Activated T-helper 17 cell treated with anti-CD3 and anti-CD28 coated beads, Interleukin-2, amount 50 U/mL, for 72 hours (primary cell): ENCODE data around the gene TMEM218. TPM values are rescaled to one million over a fixed set of nuclear protein-coding genes. Genes with fewer than 3 reads are reported as not detected.
A peak's percentile ranks its signal among the peaks of the same experiment; 100 is the strongest.

ENCODE experiments used
- ATAC-seq: fragments of 150-1000 bp; cut with Tn5 transposase; replicated peaks from 2 replicates; pipeline ENCODE4 v1.10.0; 2021; ENCODE audit warnings: mild to moderate bottlenecking, moderate library complexity
- H3K27ac Mint-ChIP-seq: one replicate; pipeline ENCODE4 v1.8.0; 2022; ENCODE audit warnings: mixed read lengths
- H3K27me3 Mint-ChIP-seq: one replicate; pipeline ENCODE4 v1.8.0; 2022; ENCODE audit warnings: mixed read lengths
- H3K36me3 Mint-ChIP-seq: one replicate; pipeline ENCODE4 v1.8.0; 2022; ENCODE audit warnings: low read depth, mild to moderate bottlenecking, mixed read lengths
- H3K4me1 Mint-ChIP-seq: one replicate; pipeline ENCODE4 v1.8.0; 2022; ENCODE audit warnings: mixed read lengths
- H3K4me3 Mint-ChIP-seq: one replicate; pipeline ENCODE4 v1.8.0; 2022; ENCODE audit warnings: mild to moderate bottlenecking, mixed read lengths
- H3K9me3 Mint-ChIP-seq: one replicate; pipeline ENCODE4 v1.8.0; 2022; ENCODE audit warnings: mixed read lengths
- total RNA-seq, 2 donors: library from RNA; stranded (reverse); gene quantifications; one replicate each; pipeline ENCODE4 v1.2.3, GENCODE V29; 2022

The TMEM218 gene
- total RNA-seq, 2 donors from 2014 or later = 11.3 to 14.2 TPM

DNA sequence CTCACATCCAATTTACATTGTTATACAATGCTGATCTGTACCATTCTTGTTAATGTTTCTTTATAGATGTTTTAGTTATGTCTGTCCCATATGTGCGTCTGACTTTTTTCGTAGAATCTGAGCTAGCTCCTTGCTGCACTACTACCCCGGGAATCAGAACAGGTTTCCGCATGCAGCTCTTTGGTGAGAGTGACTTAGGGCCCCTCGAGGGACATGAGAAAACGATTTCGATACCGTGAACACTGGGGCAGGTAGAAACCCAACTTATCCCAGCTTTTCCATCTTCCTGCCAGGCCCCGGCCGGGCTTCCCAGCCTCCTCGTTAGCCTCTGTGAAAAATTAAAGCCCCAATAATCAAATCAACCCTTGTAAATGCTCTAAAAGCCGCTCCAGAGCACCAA lies 29.8 kb upstream of the TMEM218 start:
- Mint-ChIP-seq H3K27ac (no peak overlapping the region), H3K4me1 (peaks cover 5% of the 10 kb centered on the region)
- ATAC-seq = no peak

DNA sequence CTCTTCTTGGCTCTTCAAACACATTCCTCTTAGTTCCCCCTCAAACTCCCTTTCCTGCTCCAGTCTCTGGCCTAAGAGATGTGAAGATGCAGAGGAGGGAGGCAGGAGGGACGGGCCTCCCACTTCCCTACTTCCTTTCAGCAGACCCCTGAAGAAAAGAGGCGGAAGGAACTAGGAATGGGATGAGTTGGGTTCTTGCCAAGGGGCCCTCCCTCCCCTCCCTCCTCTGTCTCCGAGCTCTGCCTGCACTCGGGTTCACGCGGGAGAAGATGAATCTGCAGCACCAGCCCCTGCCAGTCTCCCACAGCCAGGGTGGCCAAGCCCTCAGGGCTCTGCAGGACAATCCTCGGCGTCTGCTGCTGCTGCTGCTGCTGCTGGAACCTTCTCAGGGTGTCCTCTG lies 28.8 kb upstream of the TMEM218 start:
- H3K4me3 Mint-ChIP-seq = no peak overlapping the region
- H3K36me3 Mint-ChIP-seq = no peaks in the 10 kb centered on the region
- no peaks in the 10 kb centered on the region for H3K9me3 Mint-ChIP-seq
- H3K4me1 Mint-ChIP-seq = peaks cover 5% of the 10 kb centered on the region
- ATAC-seq = no peak
- H3K27me3 Mint-ChIP-seq = peaks cover 33% of the 10 kb centered on the region
- H3K27ac Mint-ChIP-seq = no peak overlapping the region

More for the DNA sequence above, 29.8 kb upstream of the TMEM218 start:
- no peak overlapping the region for H3K4me3 Mint-ChIP-seq
- H3K27me3 Mint-ChIP-seq = peaks cover 32% of the 10 kb centered on the region
- H3K36me3 Mint-ChIP-seq = no peaks in the 10 kb centered on the region
- H3K9me3 Mint-ChIP-seq = no peaks in the 10 kb centered on the region

DNA sequence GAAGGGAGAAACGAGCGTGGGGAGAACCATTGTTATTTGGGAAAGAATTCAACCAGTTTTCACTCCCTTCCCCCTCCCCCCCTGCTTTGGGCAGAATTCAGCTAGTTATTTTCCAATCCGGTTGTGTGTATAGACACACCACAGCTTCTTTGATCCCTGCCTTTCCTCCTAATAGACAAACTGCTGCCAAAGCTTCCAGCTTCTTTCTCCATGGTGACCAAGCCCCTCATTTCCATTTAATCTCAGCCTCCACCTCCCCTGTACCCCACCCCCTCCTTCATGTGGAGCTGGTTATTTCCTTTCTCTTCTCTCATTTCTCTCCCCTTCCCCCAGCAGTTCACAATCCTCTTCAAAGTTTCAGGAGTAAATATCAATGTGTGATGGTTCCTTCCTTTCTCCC lies 28.4 kb upstream of the TMEM218 start:
- Mint-ChIP-seq H3K27me3 (peaks cover 36% of the 10 kb centered on the region), H3K36me3 (no peaks in the 10 kb centered on the region), H3K4me3 (no peak overlapping the region), H3K9me3 (no peaks in the 10 kb centered on the region), H3K4me1 (peaks cover 5% of the 10 kb centered on the region), H3K27ac (no peak overlapping the region)
- no peak for ATAC-seq

DNA sequence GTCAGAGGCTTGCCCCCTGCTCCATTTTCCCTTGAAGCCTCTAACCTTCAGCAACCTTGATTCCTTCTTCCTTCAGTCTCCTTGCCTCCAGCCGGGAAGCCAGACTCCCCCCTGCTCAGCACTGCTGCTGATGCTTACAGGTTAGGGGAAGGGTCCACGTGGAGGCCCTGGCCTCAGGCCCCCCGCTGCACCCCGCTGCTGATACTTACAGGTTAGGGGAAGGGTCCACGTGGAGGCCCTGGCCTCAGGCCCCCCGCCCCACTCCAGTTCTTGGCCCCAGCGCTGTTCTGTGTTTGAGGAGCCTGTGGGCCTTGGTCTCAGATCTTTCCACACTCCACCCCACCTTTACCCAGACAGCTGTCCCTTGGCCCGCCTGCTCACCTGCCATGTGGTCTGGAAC lies 27.5 kb upstream of the TMEM218 start:
- Mint-ChIP-seq H3K27me3 (peaks cover 37% of the 10 kb centered on the region), H3K4me1 (peaks cover 5% of the 10 kb centered on the region), H3K27ac (no peak overlapping the region), H3K4me3 (no peak overlapping the region), H3K36me3 (no peaks in the 10 kb centered on the region), H3K9me3 (no peaks in the 10 kb centered on the region)
- no peak for ATAC-seq

DNA sequence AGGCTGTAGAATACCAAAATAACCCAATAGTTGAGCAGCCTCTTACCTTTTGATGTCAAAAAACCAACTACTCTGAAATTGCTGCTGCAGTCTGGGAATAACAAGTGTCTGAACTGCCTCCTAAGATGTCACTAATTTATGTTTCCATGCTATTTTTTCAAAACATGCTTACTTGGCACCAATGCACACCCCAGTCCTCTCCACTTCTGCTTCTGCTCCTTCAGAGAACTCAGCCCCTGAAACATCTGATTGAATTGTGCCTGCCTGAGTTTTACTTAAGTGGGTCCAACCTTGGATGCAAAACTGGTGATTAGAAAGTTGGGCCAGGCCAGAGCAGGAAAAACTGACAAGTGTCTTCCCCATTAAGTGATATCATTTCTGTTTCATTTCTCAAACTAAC lies 24.6 kb upstream of the TMEM218 start:
- Mint-ChIP-seq H3K27ac (no peak overlapping the region), H3K9me3 (no peaks in the 10 kb centered on the region), H3K36me3 (no peaks in the 10 kb centered on the region), H3K4me1 (no peaks in the 10 kb centered on the region), H3K4me3 (no peak overlapping the region), H3K27me3 (peaks cover 41% of the 10 kb centered on the region)
- no peak for ATAC-seq

DNA sequence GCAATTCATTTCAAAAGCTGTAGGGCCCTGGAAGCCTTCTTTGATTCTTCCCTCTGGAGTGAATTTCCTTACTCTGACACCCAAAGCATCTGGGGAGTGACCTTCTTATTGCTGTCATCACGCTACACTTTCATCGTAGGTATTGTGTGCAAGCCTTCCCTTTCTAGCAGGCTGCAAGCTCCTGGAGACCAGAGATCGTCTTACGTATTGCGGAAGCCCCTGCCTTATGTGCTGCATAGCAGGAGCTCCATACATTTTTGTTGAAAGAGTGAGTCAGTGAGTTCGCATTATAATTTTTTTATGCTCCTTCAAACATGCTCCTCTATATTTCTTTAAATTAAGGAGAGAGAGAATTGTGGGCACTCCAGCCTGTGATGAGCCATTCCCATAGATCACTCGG lies 21.2 kb upstream of the TMEM218 start:
- Mint-ChIP-seq H3K4me3 (no peak overlapping the region), H3K4me1 (no peaks in the 10 kb centered on the region), H3K27me3 (peaks cover 56% of the 10 kb centered on the region), H3K9me3 (no peaks in the 10 kb centered on the region), H3K27ac (no peak overlapping the region), H3K36me3 (no peaks in the 10 kb centered on the region)
- ATAC-seq = no peak

DNA sequence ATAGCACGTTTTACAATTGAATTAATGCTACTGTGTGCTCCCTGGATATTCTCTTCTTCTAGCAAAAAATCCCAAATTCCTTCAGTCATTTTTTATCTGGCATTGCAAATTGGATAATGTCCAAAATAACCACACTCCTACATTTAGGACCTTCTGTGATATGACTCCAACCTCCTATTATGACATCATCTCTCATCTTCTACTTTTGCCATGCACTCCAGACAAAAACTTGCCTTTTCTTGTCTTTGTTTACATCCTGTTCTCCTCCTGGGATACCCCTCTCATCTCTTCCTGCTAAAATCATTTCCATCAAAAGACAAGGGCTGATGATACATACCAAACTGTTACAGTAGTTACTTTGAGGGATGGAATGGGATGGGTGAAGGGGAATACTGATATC lies 20.6 kb upstream of the TMEM218 start:
- H3K36me3 Mint-ChIP-seq = no peaks in the 10 kb centered on the region
- H3K27ac Mint-ChIP-seq = no peak overlapping the region
- no peak overlapping the region for H3K4me3 Mint-ChIP-seq
- no peaks in the 10 kb centered on the region for H3K4me1 Mint-ChIP-seq
- peaks cover 62% of the 10 kb centered on the region for H3K27me3 Mint-ChIP-seq
- ATAC-seq = no peak
- H3K9me3 Mint-ChIP-seq = no peaks in the 10 kb centered on the region

DNA sequence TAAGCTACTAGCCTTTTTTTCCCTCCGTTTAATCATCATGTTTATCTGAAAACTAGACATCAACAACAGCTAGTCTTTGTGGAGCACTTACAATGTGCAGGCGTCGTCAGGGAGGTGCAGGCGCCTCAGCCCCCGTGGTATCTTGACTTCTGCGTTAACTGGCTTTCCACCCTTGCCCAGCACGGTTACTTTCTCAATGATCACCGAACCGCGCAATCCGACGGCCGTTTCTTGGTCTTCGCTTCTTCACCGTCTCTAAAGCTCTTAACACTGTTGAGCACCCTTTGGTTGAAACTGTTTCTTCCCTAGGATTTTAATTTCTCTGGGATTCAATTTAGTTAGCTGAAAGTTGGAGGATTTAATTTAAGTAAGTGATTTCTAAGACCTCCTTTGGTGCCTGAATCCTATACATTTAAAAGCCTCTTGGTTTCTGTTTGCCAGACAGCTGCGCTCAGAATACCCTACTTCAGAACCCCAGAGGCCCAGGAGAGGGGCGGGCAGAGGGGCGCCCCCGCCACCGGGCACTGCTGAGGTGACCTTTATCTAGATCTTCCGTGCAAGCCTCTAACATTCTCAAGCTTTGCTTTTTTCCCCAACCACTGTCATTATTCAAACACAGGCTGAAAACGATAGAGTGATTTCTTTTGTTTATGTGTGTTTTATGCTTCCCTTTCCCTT lies 18.0 kb upstream of the TMEM218 start:
- no peaks in the 10 kb centered on the region for H3K9me3 Mint-ChIP-seq
- no peaks in the 10 kb centered on the region for H3K36me3 Mint-ChIP-seq
- H3K4me1 Mint-ChIP-seq = no peaks in the 10 kb centered on the region
- no peak overlapping the region for H3K27ac Mint-ChIP-seq
- H3K27me3 Mint-ChIP-seq = peaks cover 56% of the 10 kb centered on the region
- no peak overlapping the region for H3K4me3 Mint-ChIP-seq
- no peak for ATAC-seq

DNA sequence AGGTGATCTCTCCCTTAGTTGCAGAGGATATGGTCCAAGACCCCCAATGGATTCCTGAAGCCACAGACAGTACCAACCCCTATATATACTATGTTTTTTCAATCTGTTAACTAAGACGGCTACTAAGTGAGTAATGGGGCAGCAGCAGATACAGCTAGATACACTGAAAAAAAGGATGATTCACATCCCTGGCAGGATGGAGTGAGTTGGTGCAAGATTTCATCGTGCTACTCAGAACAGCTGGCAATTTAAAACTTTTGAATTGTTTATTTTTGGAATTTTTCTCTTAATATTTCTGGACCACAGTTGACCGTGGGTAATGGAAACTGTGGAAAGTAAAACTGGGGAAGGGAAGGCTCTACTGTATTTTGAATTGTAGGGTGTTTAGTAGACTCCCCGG lies 17.0 kb upstream of the TMEM218 start:
- Mint-ChIP-seq H3K4me3 (no peak overlapping the region), H3K27ac (no peak overlapping the region), H3K27me3 (peaks cover 49% of the 10 kb centered on the region), H3K36me3 (no peaks in the 10 kb centered on the region), H3K9me3 (no peaks in the 10 kb centered on the region), H3K4me1 (no peaks in the 10 kb centered on the region)
- ATAC-seq = no peak

DNA sequence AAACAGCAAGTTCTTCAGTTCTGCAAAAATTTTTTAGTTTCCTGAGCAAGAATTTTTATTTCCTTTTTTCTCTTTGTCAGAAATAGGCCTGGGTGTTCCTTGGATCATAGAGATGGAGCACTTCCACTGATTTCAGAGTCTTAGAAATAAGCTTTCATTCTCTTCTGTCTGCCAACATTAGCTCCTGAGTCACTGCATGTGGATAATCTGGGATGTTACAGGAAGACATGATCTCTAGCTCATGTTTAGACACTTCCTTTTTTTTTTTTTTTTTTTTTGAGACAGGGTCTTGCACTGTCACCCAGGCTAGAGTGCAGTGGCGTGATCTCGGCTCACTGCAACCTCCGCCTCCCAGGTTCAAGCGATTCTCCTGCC lies 13.2 kb upstream of the TMEM218 start:
- Mint-ChIP-seq H3K36me3 (no peaks in the 10 kb centered on the region), H3K27me3 (peaks cover 47% of the 10 kb centered on the region), H3K4me3 (no peak overlapping the region), H3K4me1 (no peaks in the 10 kb centered on the region), H3K9me3 (no peaks in the 10 kb centered on the region), H3K27ac (no peak overlapping the region)
- ATAC-seq = no peak

DNA sequence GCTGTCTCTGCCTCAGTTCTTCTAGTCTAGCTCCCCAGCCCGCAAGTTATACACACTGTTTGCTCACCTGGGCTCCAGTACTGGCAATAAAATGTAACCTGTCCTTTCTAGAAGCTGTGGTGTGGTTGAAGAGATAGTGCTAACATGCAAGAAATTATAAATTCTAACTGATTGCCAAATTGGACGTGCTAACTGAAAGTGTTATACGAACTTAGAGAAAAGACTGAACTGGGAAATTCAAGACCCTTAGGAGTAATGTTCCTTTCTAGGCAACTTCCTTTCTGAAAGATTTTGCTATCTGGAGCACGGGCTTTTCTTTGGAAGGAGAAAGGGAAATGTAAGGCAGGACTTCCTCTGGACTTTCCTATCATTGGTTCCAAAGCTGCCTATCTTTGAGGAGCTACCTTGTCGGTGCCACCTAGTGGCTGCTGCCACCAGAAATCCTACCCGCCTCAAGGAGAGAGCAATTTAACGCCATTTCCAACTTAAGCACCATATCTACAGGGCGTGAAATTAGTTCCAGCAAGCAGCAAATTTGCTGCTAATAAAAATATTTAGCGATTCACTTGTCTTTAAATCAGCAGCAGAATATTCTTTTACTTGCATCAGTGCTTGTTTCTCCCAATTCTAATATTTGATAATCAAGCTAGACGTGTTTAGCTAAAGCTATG lies 12.7 kb upstream of the TMEM218 start:
- H3K36me3 Mint-ChIP-seq = no peaks in the 10 kb centered on the region
- no peaks in the 10 kb centered on the region for H3K9me3 Mint-ChIP-seq
- peaks cover 43% of the 10 kb centered on the region for H3K27me3 Mint-ChIP-seq
- no peaks in the 10 kb centered on the region for H3K4me1 Mint-ChIP-seq
- peak overlapping the region; percentile 27 for H3K4me3 Mint-ChIP-seq
- no peak overlapping the region for H3K27ac Mint-ChIP-seq
- peak; percentile 69 for ATAC-seq

DNA sequence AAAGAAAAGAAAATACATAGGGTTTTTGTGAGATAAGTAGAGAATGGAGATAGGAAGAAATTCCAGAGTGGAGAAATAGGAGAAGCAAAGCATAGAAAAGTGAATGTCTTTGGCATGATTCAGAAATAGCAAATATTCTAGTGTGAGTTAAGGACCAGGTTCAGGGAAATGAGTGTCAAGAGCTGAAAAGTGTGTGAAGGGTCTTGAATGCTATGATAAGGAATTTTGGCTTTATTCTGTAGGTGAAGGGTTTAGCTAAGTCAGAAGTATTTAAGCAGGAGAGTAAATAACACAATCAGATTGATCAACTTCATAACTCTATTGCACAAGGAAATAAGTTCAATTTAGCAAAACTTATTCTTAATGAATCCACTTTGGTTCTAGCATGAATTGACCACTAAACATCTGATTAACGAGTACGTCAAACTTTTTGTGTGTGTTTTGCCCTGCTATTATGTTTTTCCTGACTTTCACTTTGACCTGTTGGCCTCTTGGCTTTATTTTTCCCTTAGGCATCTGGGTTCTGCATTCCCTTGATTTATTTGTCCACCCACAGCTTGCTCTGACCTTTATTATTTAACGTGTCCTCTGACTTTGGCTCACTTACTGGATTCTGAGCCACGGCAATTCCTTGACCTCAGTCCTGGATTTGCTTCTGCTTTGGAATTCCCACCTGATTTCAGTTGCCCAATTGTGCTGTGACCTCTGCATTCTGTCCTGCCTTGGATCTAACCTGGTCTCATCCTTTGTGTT lies 11.9 kb upstream of the TMEM218 start:
- H3K27me3 Mint-ChIP-seq = peaks cover 43% of the 10 kb centered on the region

DNA sequence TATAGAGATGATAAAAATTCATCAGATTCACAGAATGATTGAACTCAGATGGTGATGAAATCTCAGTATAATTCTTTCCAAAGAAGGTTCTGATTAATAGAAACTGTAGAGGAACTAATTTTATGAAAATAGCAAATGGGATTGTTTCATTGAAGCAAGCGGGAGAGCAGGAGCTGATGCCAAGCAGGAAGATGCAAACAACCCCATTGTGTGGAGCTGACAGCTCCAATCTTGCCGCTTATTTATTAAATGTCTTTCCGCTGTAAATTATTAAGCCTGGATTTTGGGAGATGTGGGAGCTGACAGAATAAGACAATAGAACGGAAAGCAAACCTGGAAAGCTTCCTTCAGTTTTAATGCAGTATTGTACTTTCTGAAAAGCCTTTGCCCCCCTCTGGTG lies 6.0 kb upstream of the TMEM218 start:
- Mint-ChIP-seq H3K27ac (peak overlapping the region; percentile 31), H3K4me1 (no peaks in the 10 kb centered on the region), H3K9me3 (no peaks in the 10 kb centered on the region), H3K36me3 (no peaks in the 10 kb centered on the region), H3K4me3 (no peak overlapping the region), H3K27me3 (peaks cover 29% of the 10 kb centered on the region)
- ATAC-seq = no peak

More for the DNA sequence above, 11.9 kb upstream of the TMEM218 start:
- H3K36me3 Mint-ChIP-seq = no peaks in the 10 kb centered on the region
- H3K9me3 Mint-ChIP-seq = no peaks in the 10 kb centered on the region
- no peak for ATAC-seq
- H3K4me1 Mint-ChIP-seq = no peaks in the 10 kb centered on the region
- no peak overlapping the region for H3K27ac Mint-ChIP-seq
- no peak overlapping the region for H3K4me3 Mint-ChIP-seq

DNA sequence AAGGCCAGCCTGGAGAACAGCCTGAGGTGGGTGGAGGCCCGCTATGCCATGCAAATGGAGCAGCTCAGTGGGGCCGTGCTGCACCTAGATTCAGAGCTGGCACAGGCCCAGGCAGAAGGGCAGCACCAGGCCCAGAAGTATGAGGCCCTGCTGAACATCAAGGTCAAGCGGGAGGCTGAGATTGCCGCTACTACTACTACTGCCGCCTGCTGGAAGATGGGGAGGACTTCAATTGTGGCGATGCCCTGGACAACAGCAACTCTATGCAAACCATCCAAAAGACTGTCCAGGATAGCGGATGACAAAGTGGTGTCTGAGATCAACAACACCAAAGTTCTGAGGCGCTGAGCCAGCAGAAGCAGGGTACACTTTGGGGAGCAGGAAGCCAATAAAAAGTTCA lies 3.1 kb upstream of the TMEM218 start:
- Mint-ChIP-seq H3K27ac (no peak overlapping the region), H3K36me3 (peaks cover 8% of the 10 kb centered on the region), H3K27me3 (peaks cover 18% of the 10 kb centered on the region), H3K4me3 (no peak overlapping the region), H3K4me1 (peaks cover 9% of the 10 kb centered on the region), H3K9me3 (peaks cover 5% of the 10 kb centered on the region)
- no peak for ATAC-seq

DNA sequence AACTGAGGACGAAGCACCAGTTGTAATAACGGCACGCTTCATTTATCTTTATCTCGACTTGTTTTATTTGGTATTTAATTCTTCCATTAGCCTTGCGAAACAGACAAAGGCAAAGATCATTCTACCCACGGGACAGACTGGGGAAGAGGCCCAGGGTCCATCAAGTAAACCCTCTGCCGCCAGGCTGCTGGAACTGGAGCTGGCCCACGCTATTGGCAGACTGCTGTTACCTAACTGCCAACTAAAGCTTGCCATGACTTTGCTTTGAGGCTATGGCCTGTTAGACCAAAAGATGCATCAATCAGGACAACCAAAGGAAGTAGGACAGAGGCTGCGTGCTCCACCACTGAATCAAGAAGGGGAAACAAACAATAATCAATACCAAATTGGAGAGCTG lies 780 bp upstream of the TMEM218 start:
- Mint-ChIP-seq H3K4me1 (peaks cover 9% of the 10 kb centered on the region), H3K9me3 (peaks cover 5% of the 10 kb centered on the region), H3K36me3 (peaks cover 8% of the 10 kb centered on the region), H3K27me3 (peaks cover 5% of the 10 kb centered on the region), H3K4me3 (peak overlapping the region; percentile 99), H3K27ac (peak overlapping the region; percentile 99)
- no peak for ATAC-seq
